ENCODE measurements around the gene GBE1. TPM values are rescaled to one million over a fixed set of nuclear protein-coding genes. Genes with fewer than 3 reads are reported as not detected.

GBE1 gene
- total and polyA plus RNA-seq, 9 of the 15 experiments (the other 6 are each of a cell fraction or from before 2014, with no cell fraction given) = 7.9 to 25.6 (median 13.1) TPM

DNA sequence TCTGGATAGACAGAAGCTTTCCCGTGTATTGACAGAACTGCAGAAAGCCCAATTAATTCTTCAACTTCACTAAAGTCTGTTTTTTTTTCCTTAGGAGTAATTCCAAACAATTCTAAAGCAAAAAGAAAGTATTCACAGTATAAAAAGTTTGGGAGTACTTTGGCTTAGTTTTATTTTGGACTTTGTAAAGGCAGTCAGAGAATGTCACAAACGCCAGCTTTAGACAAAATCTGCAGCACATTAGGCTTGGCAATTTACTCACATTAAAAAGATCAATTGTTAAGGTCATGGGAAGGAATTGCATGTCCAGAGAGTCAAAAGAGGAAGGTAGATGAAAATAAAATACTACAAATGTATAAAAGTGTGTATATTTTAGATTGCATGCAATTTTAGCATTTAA, 47.5 kb upstream of the GBE1 start (continued):
- TF ChIP-seq HSF4 (CRISPR knock-in tag; IDR thresholded peaks at IDR 0.05; ENCODE audit: borderline replicate concordance) (no peak), ZBTB1 (CRISPR knock-in tag; IDR thresholded peaks at IDR 0.05; ENCODE audit: borderline replicate concordance, low read depth) (no peak)

DNA sequence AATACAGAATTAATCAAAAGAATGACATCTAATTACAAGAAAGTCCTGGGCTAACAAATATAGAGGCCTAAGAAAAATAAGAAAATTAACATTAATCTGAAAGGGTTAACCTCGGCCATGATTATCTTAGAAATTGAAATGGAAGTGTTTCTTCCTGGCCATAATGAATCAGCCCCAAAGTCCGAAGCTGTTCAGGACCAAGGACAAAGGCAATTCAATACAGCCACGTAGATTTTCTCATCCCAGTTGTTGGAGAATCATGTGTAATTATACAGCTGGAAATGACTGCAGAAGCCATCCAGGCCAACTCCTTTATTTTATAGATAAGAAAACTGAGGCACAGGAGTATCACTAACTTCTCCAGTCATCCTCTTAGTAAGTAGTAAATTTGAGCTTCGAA, 38.0 kb upstream of the GBE1 start:
- WGBS (ENCODE audit: insufficient coverage, low coverage, missing lambda C conversion rate) = 4% methylated on average over 4 of the region's 4 CpGs
- no peak overlapping the region for H3K27ac ChIP-seq (ENCODE audit: extremely low read depth, low read depth, low read length)
- no peak for FAIRE-seq
- TF ChIP-seq EHMT2 (IDR thresholded peaks at IDR 0.05) = peak; percentile 53; the same call in 1 of the 2 replicates
- TF ChIP-seq, protein P1, sequence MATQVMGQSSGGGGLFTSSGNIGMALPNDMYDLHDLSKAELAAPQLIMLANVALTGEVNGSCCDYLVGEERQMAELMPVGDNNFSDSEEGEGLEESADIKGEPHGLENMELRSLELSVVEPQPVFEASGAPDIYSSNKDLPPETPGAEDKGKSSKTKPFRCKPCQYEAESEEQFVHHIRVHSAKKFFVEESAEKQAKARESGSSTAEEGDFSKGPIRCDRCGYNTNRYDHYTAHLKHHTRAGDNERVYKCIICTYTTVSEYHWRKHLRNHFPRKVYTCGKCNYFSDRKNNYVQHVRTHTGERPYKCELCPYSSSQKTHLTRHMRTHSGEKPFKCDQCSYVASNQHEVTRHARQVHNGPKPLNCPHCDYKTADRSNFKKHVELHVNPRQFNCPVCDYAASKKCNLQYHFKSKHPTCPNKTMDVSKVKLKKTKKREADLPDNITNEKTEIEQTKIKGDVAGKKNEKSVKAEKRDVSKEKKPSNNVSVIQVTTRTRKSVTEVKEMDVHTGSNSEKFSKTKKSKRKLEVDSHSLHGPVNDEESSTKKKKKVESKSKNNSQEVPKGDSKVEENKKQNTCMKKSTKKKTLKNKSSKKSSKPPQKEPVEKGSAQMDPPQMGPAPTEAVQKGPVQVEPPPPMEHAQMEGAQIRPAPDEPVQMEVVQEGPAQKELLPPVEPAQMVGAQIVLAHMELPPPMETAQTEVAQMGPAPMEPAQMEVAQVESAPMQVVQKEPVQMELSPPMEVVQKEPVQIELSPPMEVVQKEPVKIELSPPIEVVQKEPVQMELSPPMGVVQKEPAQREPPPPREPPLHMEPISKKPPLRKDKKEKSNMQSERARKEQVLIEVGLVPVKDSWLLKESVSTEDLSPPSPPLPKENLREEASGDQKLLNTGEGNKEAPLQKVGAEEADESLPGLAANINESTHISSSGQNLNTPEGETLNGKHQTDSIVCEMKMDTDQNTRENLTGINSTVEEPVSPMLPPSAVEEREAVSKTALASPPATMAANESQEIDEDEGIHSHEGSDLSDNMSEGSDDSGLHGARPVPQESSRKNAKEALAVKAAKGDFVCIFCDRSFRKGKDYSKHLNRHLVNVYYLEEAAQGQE (IDR thresholded peaks at IDR 0.05; ENCODE audit: borderline replicate concordance) = peak; percentile 82
- TF ChIP-seq, protein P1 (CRISPR knock-in tag; IDR thresholded peaks at IDR 0.05; ENCODE audit: low read depth) = no peak
- no peak for TF ChIP-seq ZNF232 (CRISPR knock-in tag; IDR thresholded peaks at IDR 0.05)
- BruUV-seq (replicated peaks) = no TSS peak
- no peak for DNase-seq (ENCODE audit: extremely low read depth in 1 of 4, low spot score in 3 of 4)
- in situ Hi-C loops (cut with MboI) = no loop called here
- H4K20me1 ChIP-seq (replicated peaks; ENCODE audit: control insufficient read depth, insufficient read depth, low read length) = no peaks in the 10 kb centered on the region
- no peaks in the 10 kb centered on the region for H3K27me3 ChIP-seq (ENCODE audit: control insufficient read depth in 2 of 2, insufficient read depth in 2 of 2, low read length in 2 of 2)
- no peak overlapping the region for H2AFZ ChIP-seq (ENCODE audit: low read depth, low read length)
- H3K4me1 ChIP-seq (replicated peaks in 1 of 2; ENCODE audit: control insufficient read depth in 2 of 2, insufficient read depth in 2 of 2, low read length in 2 of 2) = no peaks in the 10 kb centered on the region
- no peaks in the 10 kb centered on the region for H3K9me1 ChIP-seq (ENCODE audit: control insufficient read depth, insufficient read depth, low read length)
- H3K9ac ChIP-seq (ENCODE audit: insufficient read depth in 1 of 2, low read depth in 2 of 2, low read length in 2 of 2) = no peak overlapping the region
- no peaks in the 10 kb centered on the region for H3K9me3 ChIP-seq (replicated peaks; ENCODE audit: control insufficient read depth, insufficient read depth, low read depth, low read length)
- ATAC-seq = no peak
- H3K4me2 ChIP-seq (ENCODE audit: insufficient read depth, low read length) = no peak overlapping the region
- ChIA-PET POLR2A (interaction anchor here (0.6 kb wide), 1 partner anchor 38 kb away, joined by 3 read pairs; the partner anchor contains the start of gene GBE1), CTCF (ENCODE audit: low intra/inter-chr PET ratio) (no interaction called here)
- no peaks in the 10 kb centered on the region for H3K79me2 ChIP-seq (ENCODE audit: control insufficient read depth, insufficient read depth, low read length)
- H3K4me3 ChIP-seq = no peak overlapping the region
- no peaks in the 10 kb centered on the region for H3K36me3 ChIP-seq (ENCODE audit: control insufficient read depth, insufficient read depth, low read length)
- intact Hi-C loops (cut with micrococcal nuclease) = no loop called here
